HepG2 (cell line): ENCODE data around the gene POLR1C. TPM values are rescaled to one million over a fixed set of nuclear protein-coding genes. Genes with fewer than 3 reads are reported as not detected.

Experiments used
- BCL3 ChIP-seq: sonication (generic); formaldehyde crosslinking; IDR thresholded peaks from 2 replicates; pipeline ENCODE4 v1.5.1; 2020; ENCODE audit warnings: mild to moderate bottlenecking, missing genetic modification reagents, moderate library complexity
- E2F1 ChIP-seq: sonication (generic); formaldehyde crosslinking; IDR thresholded peaks from 2 replicates; pipeline ENCODE4 v1.5.0; 2020; ENCODE audit warnings: missing genetic modification reagents
- GFI1 ChIP-seq: sonication (generic); formaldehyde crosslinking; IDR thresholded peaks from 2 replicates; pipeline ENCODE4 v1.5.0; 2020; ENCODE audit warnings: missing genetic modification reagents, mild to moderate bottlenecking, borderline replicate concordance
- HNRNPL ChIP-seq: fragments of 200-400 bp; formaldehyde crosslinking; IDR thresholded peaks from 2 replicates; pipeline ENCODE4 v1.6.1; 2017; ENCODE audit warnings: mild to moderate bottlenecking, low read depth, low read length
- ISX ChIP-seq: sonication (generic); formaldehyde crosslinking; conservative IDR thresholded peaks from 2 replicates; pipeline ENCODE4 v1.5.0; 2020; ENCODE audit warnings: missing genetic modification reagents
- NFYC ChIP-seq: IDR thresholded peaks from 2 replicates; pipeline ENCODE4 v1.6.1; 2016; ENCODE audit warnings: missing genetic modification reagents, missing compliant biosample characterization
- RBM39 ChIP-seq: fragments of 200-400 bp; formaldehyde crosslinking; IDR thresholded peaks from one replicate; pipeline ENCODE4 v1.6.1; 2018; ENCODE audit warnings: antibody characterized with exemption, mild to moderate bottlenecking, low read depth, low read length; ENCODE audit not compliant: poor library complexity, severe bottlenecking
- RFX5 ChIP-seq: IDR thresholded peaks from 2 replicates; pipeline ENCODE4 v1.6.1; 2011; ENCODE audit warnings: low read depth, low read length, improper control_type of control experiment
- SKIL ChIP-seq: sonication (generic); formaldehyde crosslinking; IDR thresholded peaks from 2 replicates; pipeline ENCODE4 v1.8.0; 2022; ENCODE audit warnings: missing genetic modification reagents, mild to moderate bottlenecking, moderate library complexity, borderline replicate concordance
- SOX6 ChIP-seq, 2 experiments: fragments of 450-650 bp in 1 of 2; sonication (generic) in 1 of 2; formaldehyde crosslinking in 1 of 2; IDR thresholded peaks; 2 replicates each; pipeline versions ENCODE4 v1.4.0 to v1.6.1; 2017 to 2020; ENCODE audit warnings: antibody characterized with exemption in 1 of 2, mild to moderate bottlenecking in 1 of 2, missing genetic modification reagents in 1 of 2
- ZBTB26 ChIP-seq: IDR thresholded peaks from 2 replicates; pipeline ENCODE4 v1.6.1; 2016; ENCODE audit warnings: missing compliant biosample characterization, missing genetic modification reagents, borderline replicate concordance
- ZNF513 ChIP-seq: sonication (generic); formaldehyde crosslinking; conservative IDR thresholded peaks from 2 replicates; pipeline ENCODE4 v1.5.0; 2020; ENCODE audit warnings: missing genetic modification reagents
- ZNF543 ChIP-seq: sonication (generic); formaldehyde crosslinking; IDR thresholded peaks from 2 replicates; pipeline ENCODE4 v1.4.0; 2020; ENCODE audit warnings: mild to moderate bottlenecking, missing genetic modification reagents
- ZSCAN21 ChIP-seq: sonication (generic); formaldehyde crosslinking; IDR thresholded peaks from 2 replicates; pipeline ENCODE4 v1.8.0; 2022; ENCODE audit warnings: mild to moderate bottlenecking, missing genetic modification reagents, moderate library complexity, borderline replicate concordance
- polyA plus RNA-seq, 8 experiments: library from polyadenylated mRNA; depleted of rRNA in 3 of 8; stranded (reverse) in 7 of 8; unstranded in 1 of 8; fragments of >200 nt; fragmentation: Illumina TruSeq in 4 of 8; extraction: Trizol in 4 of 8; gene quantifications; 2 replicates each; pipeline versions ENCODE4 v1.2.1 to v1.2.3, GENCODE V29; 2011 to 2016; ENCODE audit warnings: low read depth in 4 of 8, missing spikeins in 1 of 8, mixed read lengths in 1 of 8; ENCODE audit not compliant: insufficient read depth in 1 of 8
- total RNA-seq, 5 experiments: library from RNA; depleted of rRNA; stranded (reverse); fragments of >200 nt; fragmentation: Illumina TruSeq; extraction: Trizol; gene quantifications; 2 replicates each; pipeline ENCODE4 v1.2.3, GENCODE V29; 2016; ENCODE audit warnings: low read depth in 1 of 5
- TF ChIP-seq, protein P1 (sequence below): sonication (generic); formaldehyde crosslinking; conservative IDR thresholded peaks from 2 replicates; pipeline ENCODE4 v1.4.0; 2020; ENCODE audit warnings: mild to moderate bottlenecking, missing genetic modification reagents, moderate library complexity

Gene POLR1C
- total and polyA plus RNA-seq, 2 of the 13 experiments (the other 11 are each of a cell fraction or from before 2014, with no cell fraction given) = 62.6 to 72.2 TPM

DNA sequence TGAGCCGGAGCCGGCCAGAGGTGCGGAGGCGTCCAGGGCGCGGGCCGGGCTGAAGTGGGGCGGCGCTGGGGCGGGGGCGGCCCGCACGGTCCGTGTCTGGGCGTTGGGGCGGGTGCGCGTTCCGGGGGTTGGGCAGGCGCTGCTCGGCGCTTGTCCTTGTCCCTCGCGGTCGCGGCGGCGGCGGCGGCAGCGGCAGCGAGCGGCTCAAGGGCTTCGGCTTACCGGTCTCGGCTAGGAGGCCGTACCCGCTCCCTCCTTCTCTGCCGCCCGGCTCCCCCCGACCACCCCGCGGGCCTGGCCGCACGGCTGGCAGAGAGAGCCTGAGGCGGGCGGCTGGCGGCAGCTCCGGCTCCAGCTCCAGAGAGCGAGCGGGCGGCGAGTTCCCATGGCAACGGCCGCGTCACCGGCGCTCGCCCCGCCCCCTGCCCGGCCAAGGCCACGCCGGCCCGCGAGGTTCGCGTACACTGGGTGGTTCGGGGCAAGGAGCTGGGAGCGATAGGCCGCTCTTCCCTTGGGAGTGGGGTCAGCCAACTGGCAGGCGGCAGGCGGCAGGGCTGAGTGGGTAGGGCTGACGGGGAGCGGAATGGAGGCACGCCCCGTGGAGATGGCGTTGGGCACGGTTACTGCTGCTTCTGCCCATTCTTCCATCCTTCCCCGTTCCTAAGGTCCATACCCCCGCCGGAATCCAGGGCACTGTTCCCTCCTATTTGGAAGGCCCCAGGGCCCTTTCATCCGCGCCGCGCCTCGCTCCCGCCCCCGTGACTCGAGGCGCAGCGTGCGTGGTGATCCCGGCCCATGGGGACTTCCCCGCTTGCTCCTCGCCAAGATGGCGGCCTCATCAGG lies 6.7 kb upstream of the POLR1C start, which contains the start of gene LRRC73 (continued):
- TF ChIP-seq, protein P1, sequence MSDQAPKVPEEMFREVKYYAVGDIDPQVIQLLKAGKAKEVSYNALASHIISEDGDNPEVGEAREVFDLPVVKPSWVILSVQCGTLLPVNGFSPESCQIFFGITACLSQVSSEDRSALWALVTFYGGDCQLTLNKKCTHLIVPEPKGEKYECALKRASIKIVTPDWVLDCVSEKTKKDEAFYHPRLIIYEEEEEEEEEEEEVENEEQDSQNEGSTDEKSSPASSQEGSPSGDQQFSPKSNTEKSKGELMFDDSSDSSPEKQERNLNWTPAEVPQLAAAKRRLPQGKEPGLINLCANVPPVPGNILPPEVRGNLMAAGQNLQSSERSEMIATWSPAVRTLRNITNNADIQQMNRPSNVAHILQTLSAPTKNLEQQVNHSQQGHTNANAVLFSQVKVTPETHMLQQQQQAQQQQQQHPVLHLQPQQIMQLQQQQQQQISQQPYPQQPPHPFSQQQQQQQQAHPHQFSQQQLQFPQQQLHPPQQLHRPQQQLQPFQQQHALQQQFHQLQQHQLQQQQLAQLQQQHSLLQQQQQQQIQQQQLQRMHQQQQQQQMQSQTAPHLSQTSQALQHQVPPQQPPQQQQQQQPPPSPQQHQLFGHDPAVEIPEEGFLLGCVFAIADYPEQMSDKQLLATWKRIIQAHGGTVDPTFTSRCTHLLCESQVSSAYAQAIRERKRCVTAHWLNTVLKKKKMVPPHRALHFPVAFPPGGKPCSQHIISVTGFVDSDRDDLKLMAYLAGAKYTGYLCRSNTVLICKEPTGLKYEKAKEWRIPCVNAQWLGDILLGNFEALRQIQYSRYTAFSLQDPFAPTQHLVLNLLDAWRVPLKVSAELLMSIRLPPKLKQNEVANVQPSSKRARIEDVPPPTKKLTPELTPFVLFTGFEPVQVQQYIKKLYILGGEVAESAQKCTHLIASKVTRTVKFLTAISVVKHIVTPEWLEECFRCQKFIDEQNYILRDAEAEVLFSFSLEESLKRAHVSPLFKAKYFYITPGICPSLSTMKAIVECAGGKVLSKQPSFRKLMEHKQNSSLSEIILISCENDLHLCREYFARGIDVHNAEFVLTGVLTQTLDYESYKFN (CRISPR knock-in tag) = 0 out of 2 replicates have a peak, but pooled peaks have one; percentile 35
- TF ChIP-seq ZSCAN21 (no peak; the same call in none of the 2 replicates), SOX6 (IDR thresholded peaks at IDR 0.05) (no peak), SOX6 (CRISPR knock-in tag; IDR thresholded peaks at IDR 0.05) (peak; percentile 33; the same call in 1 of the 2 replicates), RFX5 (peak; percentile 98), E2F1 (CRISPR knock-in tag) (no peak), NFYC (no peak), GFI1 (CRISPR knock-in tag) (no peak; the same call in 1 of the 2 replicates), HNRNPL (0 out of 2 replicates have a peak, but pooled peaks have one; percentile 32), ZBTB26 (no peak; the same call in 1 of the 2 replicates), RBM39 (peak; percentile 87), ISX (no peak), ZNF543 (CRISPR knock-in tag) (no peak), ZNF513 (no peak), SKIL (no peak), BCL3 (peak; percentile 91; the same call in 1 of the 2 replicates)
